ENCODE measurements around the gene LRFN5.
"Not testable (repeated sequence)": the region's sequence is repeated elsewhere in the genome, so short reads cannot be mapped to it uniquely, and the experiment has no call there.

LRFN5 gene

DNA sequence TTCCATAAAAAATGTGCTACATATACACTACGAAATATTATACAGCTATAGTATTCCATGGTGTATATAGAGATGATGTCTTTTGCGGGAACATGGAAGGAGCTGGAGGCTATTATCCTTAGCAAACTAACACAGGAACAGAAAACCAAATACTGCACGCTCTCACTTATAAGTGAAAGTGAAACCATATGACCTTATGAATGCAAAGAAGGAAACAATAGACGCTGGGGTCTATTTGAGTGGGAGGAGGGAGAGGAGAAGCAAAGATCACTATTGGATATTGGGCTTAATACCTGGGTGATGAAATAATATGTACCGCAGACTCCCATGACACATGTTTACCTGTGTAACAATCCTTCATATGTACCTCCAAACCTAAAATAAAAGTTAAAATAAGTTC, 142.8 kb downstream of the LRFN5 start:
- TF ChIP-seq, protein P1, sequence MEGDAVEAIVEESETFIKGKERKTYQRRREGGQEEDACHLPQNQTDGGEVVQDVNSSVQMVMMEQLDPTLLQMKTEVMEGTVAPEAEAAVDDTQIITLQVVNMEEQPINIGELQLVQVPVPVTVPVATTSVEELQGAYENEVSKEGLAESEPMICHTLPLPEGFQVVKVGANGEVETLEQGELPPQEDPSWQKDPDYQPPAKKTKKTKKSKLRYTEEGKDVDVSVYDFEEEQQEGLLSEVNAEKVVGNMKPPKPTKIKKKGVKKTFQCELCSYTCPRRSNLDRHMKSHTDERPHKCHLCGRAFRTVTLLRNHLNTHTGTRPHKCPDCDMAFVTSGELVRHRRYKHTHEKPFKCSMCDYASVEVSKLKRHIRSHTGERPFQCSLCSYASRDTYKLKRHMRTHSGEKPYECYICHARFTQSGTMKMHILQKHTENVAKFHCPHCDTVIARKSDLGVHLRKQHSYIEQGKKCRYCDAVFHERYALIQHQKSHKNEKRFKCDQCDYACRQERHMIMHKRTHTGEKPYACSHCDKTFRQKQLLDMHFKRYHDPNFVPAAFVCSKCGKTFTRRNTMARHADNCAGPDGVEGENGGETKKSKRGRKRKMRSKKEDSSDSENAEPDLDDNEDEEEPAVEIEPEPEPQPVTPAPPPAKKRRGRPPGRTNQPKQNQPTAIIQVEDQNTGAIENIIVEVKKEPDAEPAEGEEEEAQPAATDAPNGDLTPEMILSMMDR (conservative IDR thresholded peaks at IDR 0.05) = no peak
- no peak overlapping the region for H3K27ac ChIP-seq

DNA sequence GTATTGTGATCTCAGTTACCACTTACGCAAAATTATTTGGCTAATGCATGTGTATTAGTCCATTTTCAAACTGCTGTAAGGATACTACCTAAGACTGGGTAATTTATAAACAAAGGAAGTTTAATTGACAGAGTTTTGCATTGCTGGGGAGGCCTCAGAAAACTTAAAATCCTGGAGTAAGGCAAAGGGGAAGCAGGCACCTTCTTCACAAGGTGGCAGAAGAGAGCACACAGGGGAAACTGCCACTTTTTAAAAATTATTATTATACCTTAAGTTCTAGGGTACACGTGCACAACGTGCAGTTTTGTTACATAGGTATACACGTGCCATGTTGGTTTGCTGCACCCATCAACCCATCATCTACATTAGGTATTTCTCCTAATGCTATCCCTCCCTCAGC, 143.9 kb downstream of the LRFN5 start:
- not testable (repeated sequence) for H3K27ac ChIP-seq
- TF ChIP-seq, protein P1 (conservative IDR thresholded peaks at IDR 0.05) = 0 out of 2 replicates have a peak, but pooled peaks have one; percentile 17

DNA sequence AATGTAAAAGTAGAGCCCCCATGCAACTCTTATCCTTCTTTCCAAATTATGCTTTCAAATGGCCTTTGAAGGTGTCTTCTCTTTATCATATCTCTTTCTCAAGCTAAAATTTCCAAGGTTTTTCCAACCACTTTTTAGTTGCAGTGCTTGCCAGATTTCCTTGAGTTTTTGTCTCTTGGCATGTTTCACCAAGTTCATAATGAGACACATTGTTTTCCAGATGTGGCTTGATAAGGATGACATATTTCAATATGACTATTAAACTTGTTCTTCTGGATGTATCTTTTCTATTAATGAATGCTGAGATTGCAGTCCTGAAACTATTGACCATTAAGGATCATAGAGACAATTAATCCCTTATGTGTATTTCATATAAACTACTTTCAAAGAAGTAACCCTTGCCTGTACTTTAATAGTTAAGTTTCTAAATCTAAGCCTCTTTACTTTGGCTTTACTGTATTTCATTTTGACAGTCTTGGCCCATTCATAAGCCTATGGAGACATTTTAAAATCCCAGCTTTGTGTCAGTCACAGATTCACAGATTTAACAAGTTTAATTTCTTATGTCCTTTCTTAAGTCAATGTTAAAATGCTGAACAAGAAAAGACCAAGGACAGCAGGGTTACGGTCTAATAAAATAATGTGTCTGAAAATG, 151.5 kb downstream of the LRFN5 start:
- TF ChIP-seq, protein P1 (conservative IDR thresholded peaks at IDR 0.05) = no peak
- H3K27ac ChIP-seq = no peak overlapping the region

DNA sequence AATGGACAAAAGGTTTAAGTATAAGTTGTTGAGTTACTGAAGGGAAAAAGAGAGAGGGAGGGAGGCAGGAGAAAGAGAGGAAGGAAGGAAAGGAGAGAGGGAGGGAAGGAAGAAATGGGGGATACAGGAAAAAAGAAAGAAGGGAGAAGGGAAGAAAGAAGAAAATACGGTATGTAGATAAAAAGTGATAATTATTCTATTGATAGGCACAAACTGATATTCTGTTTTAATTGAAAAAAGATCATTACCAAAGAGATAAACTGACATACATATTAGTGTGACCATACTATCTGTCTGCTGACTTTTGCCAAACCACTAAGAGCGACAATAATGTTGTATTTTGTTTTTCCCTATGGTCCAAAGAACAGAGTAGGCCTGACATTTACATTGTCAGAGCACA, 154.5 kb downstream of the LRFN5 start:
- H3K27ac ChIP-seq = no peak overlapping the region
- TF ChIP-seq, protein P1 (conservative IDR thresholded peaks at IDR 0.05) = no peak

DNA sequence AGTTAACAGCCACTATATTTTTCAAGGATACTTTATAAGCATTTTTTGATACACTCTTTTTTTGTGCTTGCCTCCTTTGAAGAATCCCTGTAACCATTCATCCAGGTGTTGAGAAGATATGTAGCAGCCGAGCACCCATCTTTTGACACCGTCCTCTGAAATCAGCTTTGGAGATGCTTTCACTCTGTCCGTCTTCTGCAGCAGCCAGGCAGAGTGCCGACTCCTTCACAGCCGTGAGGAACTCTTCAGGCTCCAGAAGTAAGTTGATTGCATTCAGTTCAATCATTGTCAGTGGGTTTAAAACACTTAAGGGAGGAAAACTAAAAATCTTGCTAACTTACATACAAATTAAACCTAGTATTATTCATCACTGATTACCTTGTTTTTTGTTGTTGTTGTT, 160.1 kb downstream of the LRFN5 start:
- TF ChIP-seq, protein P1 (conservative IDR thresholded peaks at IDR 0.05) = no peak
- no peak overlapping the region for H3K27ac ChIP-seq

DNA sequence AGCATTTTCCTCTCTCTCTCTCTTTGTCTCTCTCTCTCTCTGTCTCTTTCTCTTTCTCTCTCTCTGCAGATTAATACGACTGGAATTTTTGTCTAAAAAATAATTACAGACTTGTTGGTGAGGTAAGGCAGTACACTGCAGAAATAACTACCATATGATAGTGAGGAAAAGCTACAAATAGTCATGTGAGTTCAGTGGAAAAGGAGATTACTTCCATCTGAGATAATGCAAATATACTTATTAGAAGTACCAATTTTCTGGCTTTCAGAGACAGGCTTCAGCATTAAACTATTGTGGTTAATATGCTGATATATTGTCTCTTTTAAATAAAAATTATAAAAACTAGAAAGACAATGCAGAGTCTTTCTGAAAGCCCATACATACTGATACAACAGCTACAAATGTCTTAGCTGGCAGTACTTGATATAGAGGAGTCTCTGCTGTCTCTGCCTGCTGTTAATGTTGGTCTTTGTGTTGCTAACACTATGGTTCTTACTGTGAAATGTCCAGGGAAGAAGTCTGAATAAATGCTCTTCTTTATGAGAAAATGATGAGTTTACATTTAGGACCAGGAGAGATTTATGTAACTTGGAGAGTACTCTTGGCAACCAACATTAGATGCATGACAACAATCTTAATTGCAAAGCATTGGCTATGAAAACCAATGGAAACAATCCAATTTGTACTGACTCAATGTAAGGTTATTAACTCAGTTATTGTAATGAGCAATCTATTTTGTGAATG, 167.0 kb downstream of the LRFN5 start:
- no peak overlapping the region for H3K27ac ChIP-seq
- TF ChIP-seq, protein P1 (conservative IDR thresholded peaks at IDR 0.05) = no peak

DNA sequence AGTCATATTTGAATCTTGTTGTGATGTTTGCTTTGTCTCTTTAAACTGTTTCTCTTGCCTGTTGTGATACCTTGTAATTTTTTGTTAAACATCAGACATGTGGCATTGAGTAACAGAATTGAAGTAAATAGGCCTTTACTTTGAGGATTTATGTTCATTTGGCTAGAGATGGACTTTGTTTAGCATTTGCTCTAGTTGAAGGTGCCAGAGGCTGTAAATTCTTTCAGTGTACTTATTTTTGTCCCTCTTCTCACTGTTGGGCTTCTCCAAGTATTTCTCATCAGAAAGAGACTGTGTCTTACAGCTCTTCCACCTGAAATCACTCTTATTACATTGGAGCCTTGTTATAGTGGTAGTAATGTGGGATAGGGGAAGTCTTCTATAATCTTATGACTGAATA, 175.8 kb downstream of the LRFN5 start:
- TF ChIP-seq, protein P1 (conservative IDR thresholded peaks at IDR 0.05) = no peak
- H3K27ac ChIP-seq = no peak overlapping the region

Measured in VCaP (cell line).